Measurements from ENCODE around the gene GSK3B.

GRCh38 chr3:120022729-120023128 lies 71.5 kb downstream of the GSK3B start:
- TF ChIP-seq CTCF (IDR thresholded peaks at IDR 0.05) (no peak), EZH2 (IDR thresholded peaks at IDR 0.05; ENCODE audit: borderline replicate concordance, insufficient read depth, low read depth, low read length, poor library complexity, severe bottlenecking) (no peak)

All from B cell (primary cell).